Measurements from ENCODE around the gene NCOA1. TPM values are rescaled to one million over a fixed set of nuclear protein-coding genes. Genes with fewer than 3 reads are reported as not detected.

NCOA1 gene
- total and polyA plus RNA-seq, 2 donors (not counting 3 experiments of a cell fraction or from before 2014, with no cell fraction given), result 11.4 to 14.1 TPM

- H3K4me3 ChIP-seq (replicated peaks in 1 of 3; ENCODE audit: insufficient read depth in 1 of 3, low read depth in 1 of 3, low read length in 3 of 3), result no peak overlapping the region
- H4K20me1 ChIP-seq (replicated peaks; ENCODE audit: control insufficient read depth, extremely low read depth, insufficient read depth, low read length), result no peaks in the 10 kb centered on the region
- no peak overlapping the region for H2AFZ ChIP-seq (ENCODE audit: low read depth, low read length)
- H3K4me1 ChIP-seq (ENCODE audit: control insufficient read depth, extremely low read depth, insufficient read depth, low read length), result no peaks in the 10 kb centered on the region
- H3K27ac ChIP-seq (ENCODE audit: insufficient read depth, low read depth, low read length), result no peak overlapping the region
- H3K9me1 ChIP-seq (replicated peaks; ENCODE audit: control insufficient read depth, extremely low read depth, insufficient read depth, low read length), result no peaks in the 10 kb centered on the region
- H3K4me2 ChIP-seq (ENCODE audit: insufficient read depth, low read length), result no peak overlapping the region
- peaks cover 0 to 7% of the 10 kb centered on the region in 2 experiments for H3K36me3 ChIP-seq (ENCODE audit: control insufficient read depth in 2 of 2, extremely low read depth in 1 of 2, insufficient read depth in 2 of 2, low read length in 2 of 2)
- no peaks in the 10 kb centered on the region for H3K79me2 ChIP-seq (ENCODE audit: control insufficient read depth, insufficient read depth, low read length)
- DNase-seq (ENCODE audit: low read depth, low spot score) (no peak), FAIRE-seq (no peak)
- no peaks in the 10 kb centered on the region for H3K9me3 ChIP-seq (replicated peaks; ENCODE audit: control insufficient read depth, insufficient read depth, low read length)
- TF ChIP-seq CTCF (IDR thresholded peaks at IDR 0.05; ENCODE audit: extremely low read depth in 1 of 2, insufficient read depth in 1 of 2, low read depth in 1 of 2, low read length in 2 of 2) (no peak), MYC (IDR thresholded peaks at IDR 0.05; ENCODE audit: low read depth, low read length) (no peak), MAX (IDR thresholded peaks at IDR 0.05; ENCODE audit: insufficient read depth, insufficient read length) (no peak), FOS (IDR thresholded peaks at IDR 0.05; ENCODE audit: borderline replicate concordance, insufficient read depth, low read length) (no peak), EZH2 (IDR thresholded peaks at IDR 0.05; ENCODE audit: borderline replicate concordance, low read depth, low read length, severe bottlenecking) (no peak), JUN (IDR thresholded peaks at IDR 0.05; ENCODE audit: borderline replicate concordance, insufficient read depth, insufficient read length, low read depth) (no peak), GATA2 (IDR thresholded peaks at IDR 0.05; ENCODE audit: insufficient read depth, insufficient read length, low read depth, low read length) (no peak), POLR2A (IDR thresholded peaks at IDR 0.05; ENCODE audit: low read depth, low read length) (no peak), POLR2AphosphoS5 (IDR thresholded peaks at IDR 0.05; ENCODE audit: insufficient read depth, low read depth, low read length) (no peak)
- dilution Hi-C loops (cut with MboI; ENCODE audit: extremely low pct_ligation_motif_present, low sequenced_read_pairs), result no loop called here
- POLR2A ChIA-PET, result no interaction called here
- BruUV-seq (replicated peaks), result no TSS peak
- H3K9ac ChIP-seq (replicated peaks; ENCODE audit: extremely low read depth, insufficient read depth, low read length), result no peak overlapping the region
- CTCF ChIA-PET, result no interaction called here
- intact Hi-C loops (cut with micrococcal nuclease), result no loop called here
- H3K27me3 ChIP-seq (ENCODE audit: control insufficient read depth in 2 of 2, insufficient read depth in 2 of 2, low read length in 2 of 2), result no peaks in the 10 kb centered on the region
These were observed 264.1 kb downstream of the NCOA1 start for GRCh38 chr2:24754985-24755705.

Measured in endothelial cell of umbilical vein (primary cell).